Kidney epithelial cell (primary cell): ENCODE data around the gene TMEM185B. TPM values are rescaled to one million over a fixed set of nuclear protein-coding genes. Genes with fewer than 3 reads are reported as not detected.
"Not testable (repeated sequence)": the region's sequence is repeated elsewhere in the genome, so short reads cannot be mapped to it uniquely, and the experiment has no call there.

Experiments
- DNase-seq: peaks from one replicate; pipeline ENCODE4 v3.0.0-alpha.2; 2010; ENCODE audit warnings: low read depth
- H3K27me3 ChIP-seq: 2 replicates; pipeline ENCODE4 v1.6.0; 2011; ENCODE audit warnings: low read length; ENCODE audit not compliant: control insufficient read depth, insufficient read depth
- H3K36me3 ChIP-seq: 2 replicates; pipeline ENCODE4 v1.5.1; 2011; ENCODE audit warnings: low read length; ENCODE audit not compliant: control insufficient read depth, insufficient read depth
- H3K4me3 ChIP-seq: 2 replicates; pipeline ENCODE4 v1.5.1; 2011; ENCODE audit warnings: low read depth, mild to moderate bottlenecking, control low read depth, low read length
- CTCF ChIP-seq: IDR thresholded peaks from 2 replicates; pipeline ENCODE4 v1.5.1; 2011; ENCODE audit warnings: mild to moderate bottlenecking, moderate library complexity, low read length, control low read depth, inconsistent platforms; ENCODE audit not compliant: insufficient read depth, poor library complexity, severe bottlenecking
- total RNA-seq: library from RNA; depleted of rRNA; stranded (reverse); fragments of >200 nt; gene quantifications from 2 replicates; pipeline ENCODE4 v1.2.3, GENCODE V29; 2015

TMEM185B gene
- total RNA-seq, 1 donor from 2014 or later, result 45.2 TPM

GRCh38 chr2:120204417-120204816 lies 18.8 kb downstream of the TMEM185B start:
- no peak for TF ChIP-seq CTCF
- Histone ChIP-seq H3K36me3 (no peaks in the 10 kb centered on the region), H3K4me3 (no peak overlapping the region), H3K27me3 (peaks cover 2% of the 10 kb centered on the region)
- no peak for DNase-seq

- H3K27me3 ChIP-seq, result peaks cover 2% of the 10 kb centered on the region
- TF ChIP-seq CTCF, result no peak
- no peaks in the 10 kb centered on the region for H3K36me3 ChIP-seq
- no peak overlapping the region for H3K4me3 ChIP-seq
- no peak for DNase-seq
Observed at GRCh38 chr2:120204022-120204405, 19.2 kb downstream of the TMEM185B start.

- Histone ChIP-seq H3K4me3 (no peak overlapping the region), H3K27me3 (peaks cover 2% of the 10 kb centered on the region), H3K36me3 (no peaks in the 10 kb centered on the region)
- TF ChIP-seq CTCF, result no peak
- DNase-seq, result no peak
Observed at GRCh38 chr2:120203251-120204021, 19.8 kb downstream of the TMEM185B start.

DNA sequence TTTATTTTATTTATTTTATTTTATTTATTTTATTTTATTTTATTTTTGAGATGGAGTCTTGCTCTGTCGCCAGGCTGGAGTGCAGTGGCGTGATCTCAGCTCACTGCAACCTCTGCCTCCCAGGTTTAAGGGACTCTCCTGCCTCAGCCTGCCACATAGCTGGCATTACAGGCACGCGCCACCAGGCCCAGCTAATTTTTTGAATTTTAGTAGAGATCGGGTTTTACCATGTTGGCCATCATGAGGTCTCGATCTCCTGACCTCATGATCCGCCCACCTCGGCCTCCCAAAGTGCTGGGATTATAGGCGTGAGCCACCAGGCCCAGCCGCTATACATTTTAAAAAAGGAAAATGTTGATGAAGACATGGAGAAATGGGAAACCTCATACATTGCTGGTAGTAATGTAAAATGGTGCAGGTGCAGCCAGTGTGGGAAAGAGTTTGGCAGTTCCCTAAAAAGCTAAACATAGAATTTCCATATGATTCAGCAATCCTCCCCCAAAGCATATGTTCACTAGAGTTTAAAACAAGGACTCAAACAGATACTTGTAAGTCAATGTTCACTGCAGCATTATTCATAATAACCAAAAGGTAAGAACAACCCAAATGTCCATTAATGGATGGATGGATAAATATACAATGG lies 23.3 kb downstream of the TMEM185B start:
- DNase-seq, H3K27me3 ChIP-seq, H3K36me3 ChIP-seq, H3K4me3 ChIP-seq: not testable (repeated sequence)

DNA sequence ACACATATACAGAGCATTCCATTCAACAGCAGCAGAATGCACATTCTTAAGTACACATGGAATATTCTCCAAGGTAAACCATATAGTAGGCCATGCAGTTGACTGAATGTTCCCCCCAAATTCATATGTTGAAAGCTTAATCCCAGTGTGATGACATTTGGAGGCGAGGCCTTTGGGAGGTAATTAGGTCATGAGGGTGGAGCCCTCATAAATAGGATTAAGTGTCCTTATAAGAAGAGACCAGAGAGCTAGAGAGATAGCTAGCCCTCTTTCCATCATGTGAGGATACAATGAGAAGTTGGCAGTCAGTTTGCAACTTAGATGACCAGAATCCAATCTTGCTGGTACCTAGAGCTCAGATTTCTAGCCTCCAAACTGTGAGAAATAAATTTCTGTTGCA lies 27.6 kb downstream of the TMEM185B start:
- TF ChIP-seq CTCF, result no peak
- no peaks in the 10 kb centered on the region for H3K27me3 ChIP-seq
- H3K4me3 ChIP-seq, result no peak overlapping the region
- no peak for DNase-seq
- H3K36me3 ChIP-seq, result no peaks in the 10 kb centered on the region

- no peak for DNase-seq
- H3K27me3 ChIP-seq, result no peaks in the 10 kb centered on the region
- H3K36me3 ChIP-seq, result no peaks in the 10 kb centered on the region
- no peak for TF ChIP-seq CTCF
- H3K4me3 ChIP-seq, result no peak overlapping the region
Observed at GRCh38 chr2:120192280-120192679, 30.9 kb downstream of the TMEM185B start.
